ENCODE results near the gene KRTAP20-4.

Gene KRTAP20-4

GRCh38 chr21:30605968-30606367 is 14.5 kb upstream of the KRTAP20-4 start:
- H3K9me2 ChIP-seq (replicated peaks; ENCODE audit: insufficient read depth, low read length) = no peaks in the 10 kb centered on the region
- TF ChIP-seq EZH2 (optimal IDR thresholded peaks at IDR 0.05; ENCODE audit: low read depth, low read length) = no peak
- no peak for TF ChIP-seq EZH2phosphoT487 (IDR thresholded peaks at IDR 0.05; ENCODE audit: low read length)
- TF ChIP-seq CTCF (IDR thresholded peaks at IDR 0.05; ENCODE audit: low read length) = no peak
- DNase-seq = no peak

GRCh38 chr21:30612132-30612531 is 8.3 kb upstream of the KRTAP20-4 start:
- Histone ChIP-seq H3K79me2 (ENCODE audit: low read length) (no peaks in the 10 kb centered on the region), H3K9me2 (replicated peaks; ENCODE audit: insufficient read depth, low read length) (no peaks in the 10 kb centered on the region), H3F3A (ENCODE audit: insufficient read depth, low read length) (no peaks in the 10 kb centered on the region), H3K36me3 (replicated peaks; ENCODE audit: insufficient read depth, low read length) (no peaks in the 10 kb centered on the region), H3K9ac (ENCODE audit: low read length) (no peak overlapping the region), H3K27ac (ENCODE audit: low read length) (no peak overlapping the region), H3K27me3 (replicated peaks; ENCODE audit: insufficient read depth, low read length) (no peaks in the 10 kb centered on the region), H4K20me1 (ENCODE audit: insufficient read depth, low read length) (no peaks in the 10 kb centered on the region), H3K4me1 (ENCODE audit: low read length) (peaks cover 9% of the 10 kb centered on the region), H3K4me3 (ENCODE audit: low read length) (no peak overlapping the region), H3K4me2 (ENCODE audit: low read depth, low read length) (peak overlapping the region; percentile 24; the same call in 1 of the 2 replicates), H3K9me3 (replicated peaks; ENCODE audit: insufficient read depth, low read length) (no peaks in the 10 kb centered on the region), H2AFZ (ENCODE audit: low read length) (no peak overlapping the region)
- peak; percentile 53 for DNase-seq
- TF ChIP-seq EZH2phosphoT487 (IDR thresholded peaks at IDR 0.05; ENCODE audit: low read length) (no peak), CTCF (IDR thresholded peaks at IDR 0.05; ENCODE audit: low read length) (no peak), EZH2 (optimal IDR thresholded peaks at IDR 0.05; ENCODE audit: low read depth, low read length) (no peak)

More at GRCh38 chr21:30605968-30606367, 14.5 kb upstream of the KRTAP20-4 start:
- Histone ChIP-seq H3K9me3 (replicated peaks; ENCODE audit: insufficient read depth, low read length) (no peaks in the 10 kb centered on the region), H3K36me3 (replicated peaks; ENCODE audit: insufficient read depth, low read length) (no peaks in the 10 kb centered on the region), H3K4me3 (ENCODE audit: low read length) (no peak overlapping the region), H3K27me3 (replicated peaks; ENCODE audit: insufficient read depth, low read length) (no peaks in the 10 kb centered on the region), H2AFZ (ENCODE audit: low read length) (no peak overlapping the region), H3K27ac (ENCODE audit: low read length) (no peak overlapping the region), H3K4me1 (ENCODE audit: low read length) (peaks cover 5% of the 10 kb centered on the region; the same call in 1 of the 2 replicates), H3K9ac (ENCODE audit: low read length) (no peak overlapping the region), H3K79me2 (ENCODE audit: low read length) (no peaks in the 10 kb centered on the region), H3K4me2 (ENCODE audit: low read depth, low read length) (no peak overlapping the region), H3F3A (ENCODE audit: insufficient read depth, low read length) (no peaks in the 10 kb centered on the region), H4K20me1 (ENCODE audit: insufficient read depth, low read length) (no peaks in the 10 kb centered on the region)

- H3K4me1 ChIP-seq (ENCODE audit: low read length) = peaks cover 9% of the 10 kb centered on the region
These were observed 6.6 kb upstream of the KRTAP20-4 start, which contains the start of gene KRTAP6-1 for GRCh38 chr21:30613836-30614235. TSS of gene KRTAP6-1 (minus strand) at chr21:30613930. CDS start at chr21:30613904, 26 bp downstream.

More at GRCh38 chr21:30613836-30614235, 6.6 kb upstream of the KRTAP20-4 start, which contains the start of gene KRTAP6-1:
- Histone ChIP-seq H2AFZ (ENCODE audit: low read length) (no peak within 1 kb of the TSS), H3K4me2 (ENCODE audit: low read depth, low read length) (no peak within 1 kb of the TSS), H3K4me3 (ENCODE audit: low read length) (no peak within 1 kb of the TSS), H3K27ac (ENCODE audit: low read length) (no peak within 1 kb of the TSS), H3K79me2 (ENCODE audit: low read length) (no peaks in the 10 kb centered on the region), H4K20me1 (ENCODE audit: insufficient read depth, low read length) (no peaks in the 10 kb centered on the region), H3K9me3 (replicated peaks; ENCODE audit: insufficient read depth, low read length) (no peaks in the 10 kb centered on the region), H3K9me2 (replicated peaks; ENCODE audit: insufficient read depth, low read length) (no peaks in the 10 kb centered on the region), H3K36me3 (replicated peaks; ENCODE audit: insufficient read depth, low read length) (no peaks in the 10 kb centered on the region), H3K9ac (ENCODE audit: low read length) (no peak within 1 kb of the TSS), H3F3A (ENCODE audit: insufficient read depth, low read length) (no peaks in the 10 kb centered on the region), H3K27me3 (replicated peaks; ENCODE audit: insufficient read depth, low read length) (no peaks in the 10 kb centered on the region)
- TF ChIP-seq CTCF (IDR thresholded peaks at IDR 0.05; ENCODE audit: low read length) (no peak), EZH2 (optimal IDR thresholded peaks at IDR 0.05; ENCODE audit: low read depth, low read length) (no peak), EZH2phosphoT487 (IDR thresholded peaks at IDR 0.05; ENCODE audit: low read length) (no peak)
- no peak for DNase-seq

All from MM.1S (cell line).